PC-3 (cell line): ENCODE results near the gene UBE2L6. TPM values are rescaled to one million over a fixed set of nuclear protein-coding genes. Genes with fewer than 3 reads are reported as not detected.
A peak's percentile ranks its signal among the peaks of the same experiment; 100 is the strongest.

Source experiments
- ATAC-seq: fragments of 200-7000 bp; cut with Tn5 transposase; 2 replicates; pipeline ENCODE4 v1.9.1; 2020; ENCODE audit warnings: mild to moderate bottlenecking, moderate library complexity
- BruUV-seq: library from RNA; stranded (reverse); fragments of 400-500 nt; replicated peaks from 2 replicates; lab custom pipeline; 2021; lab: Mats Ljungman, UMichigan
- CTCF ChIA-PET: fragments of 300-600 bp; sonication (Branson Sonifier 250); formaldehyde crosslinking; loops from one replicate; lab custom pipeline; 2022; ENCODE audit warnings: antibody characterized with exemption; lab: Charles Lee
- POLR2A ChIA-PET: fragments of 300-600 bp; sonication (Branson Sonifier 250); formaldehyde crosslinking; loops from one replicate; lab custom pipeline; 2022; ENCODE audit warnings: antibody characterized with exemption; ENCODE audit not compliant: unreplicated experiment; lab: Charles Lee
- DNase-seq: peaks from one replicate; pipeline ENCODE4 v3.0.0-alpha.2; 2015
- H2AFZ ChIP-seq: fragments of 300-600 bp; sonication (generic); 2 replicates; pipeline ENCODE4 v1.6.0; 2016; ENCODE audit warnings: antibody characterized with exemption, low read length
- H3F3A ChIP-seq: fragments of 300-600 bp; sonication (generic); one replicate; pipeline ENCODE4 v1.6.0; 2017; ENCODE audit warnings: antibody characterized with exemption, low read length, control low read depth, mild to moderate bottlenecking; ENCODE audit not compliant: unreplicated experiment
- H3K27ac ChIP-seq: fragments of 300-600 bp; sonication (generic); 2 replicates; pipeline ENCODE4 v1.5.1; 2016; ENCODE audit warnings: mild to moderate bottlenecking, low read length
- H3K27me3 ChIP-seq: fragments of 300-600 bp; sonication (generic); 2 replicates; pipeline ENCODE4 v1.6.1; 2016; ENCODE audit warnings: low read length, mixed read lengths
- H3K36me3 ChIP-seq: fragments of 300-600 bp; sonication (generic); 2 replicates; pipeline ENCODE4 v1.6.1; 2016; ENCODE audit warnings: low read depth, mixed run types, low read length, mixed read lengths
- H3K4me1 ChIP-seq: fragments of 300-600 bp; sonication (generic); 2 replicates; pipeline ENCODE4 v1.5.1; 2016; ENCODE audit warnings: low read length; ENCODE audit not compliant: insufficient read depth
- H3K4me2 ChIP-seq: fragments of 300-600 bp; sonication (generic); 2 replicates; pipeline ENCODE4 v1.6.0; 2016; ENCODE audit warnings: low read length
- H3K4me3 ChIP-seq: fragments of 300-600 bp; sonication (generic); 2 replicates; pipeline ENCODE4 v1.5.1; 2016; ENCODE audit warnings: mild to moderate bottlenecking, low read length, mixed read lengths
- H3K79me2 ChIP-seq: fragments of 300-600 bp; sonication (generic); 2 replicates; pipeline ENCODE4 v1.6.1; 2017; ENCODE audit warnings: low read length, mixed read lengths
- H3K9ac ChIP-seq: fragments of 300-600 bp; sonication (generic); 2 replicates; pipeline ENCODE4 v1.6.0; 2016; ENCODE audit warnings: mild to moderate bottlenecking, low read length
- H3K9me2 ChIP-seq: fragments of 300-600 bp; sonication (generic); replicated peaks from 2 replicates; pipeline ENCODE4 v1.6.1; 2016; ENCODE audit warnings: mixed run types, low read length, mixed read lengths
- H3K9me3 ChIP-seq: fragments of 300-600 bp; sonication (generic); 2 replicates; pipeline ENCODE4 v1.6.1; 2016; ENCODE audit warnings: low read length, mixed read lengths
- H4K20me1 ChIP-seq: fragments of 300-600 bp; sonication (generic); 2 replicates; pipeline ENCODE4 v1.6.1; 2016; ENCODE audit warnings: low read length, mixed read lengths
- CTCF ChIP-seq: fragments of 300-600 bp; sonication (generic); conservative IDR thresholded peaks from 2 replicates; pipeline ENCODE4 v1.5.1; 2017; ENCODE audit warnings: antibody characterized with exemption, low read depth, mild to moderate bottlenecking, low read length
- EZH2 ChIP-seq: fragments of 300-600 bp; sonication (generic); IDR thresholded peaks from one replicate; pipeline ENCODE4 v1.6.1; 2017; ENCODE audit warnings: antibody characterized with exemption, mild to moderate bottlenecking, low read length; ENCODE audit not compliant: unreplicated experiment
- EZH2phosphoT487 ChIP-seq: fragments of 300-600 bp; sonication (generic); IDR thresholded peaks from 2 replicates; pipeline ENCODE4 v1.6.1; 2018; ENCODE audit warnings: mild to moderate bottlenecking, antibody characterized with exemption, low read length, borderline replicate concordance
- intact Hi-C: fragments of 100-400 bp; cut with micrococcal nuclease; formaldehyde crosslinking; loops from 2 replicates; pipeline ENCODE4 v1.9.0; 2023
- total RNA-seq: library from RNA; depleted of rRNA; stranded (reverse); fragments of >200 nt; gene quantifications from 2 replicates; pipeline ENCODE4 v1.2.3, GENCODE V29; 2014

UBE2L6 gene
- total RNA-seq, 1 experiment from 2014 or later = 16.5 TPM

- no peaks in the 10 kb centered on the region for H4K20me1 ChIP-seq
- H3K79me2 ChIP-seq = peaks cover 25% of the 10 kb centered on the region
- TF ChIP-seq EZH2phosphoT487 (no peak), CTCF (no peak), EZH2 (no peak)
- intact Hi-C loops = loop anchor here (5.0 kb wide), 1 partner anchor 52 kb away; no protein-coding TSS in a partner anchor
- peaks cover 11% of the 10 kb centered on the region; the same call in 1 of the 2 replicates for H3K4me1 ChIP-seq
- no peaks in the 10 kb centered on the region for H3K27me3 ChIP-seq
- H3K9me3 ChIP-seq = no peaks in the 10 kb centered on the region
- H3K36me3 ChIP-seq = peaks cover 12% of the 10 kb centered on the region; the same call in 1 of the 2 replicates
- H3K4me3 ChIP-seq = peak overlapping the region; percentile 83
- H3F3A ChIP-seq = no peaks in the 10 kb centered on the region
- DNase-seq (no peak), ATAC-seq (no peak)
- no peak overlapping the region for H2AFZ ChIP-seq
- BruUV-seq = no TSS peak
- H3K9ac ChIP-seq = no peak overlapping the region
- H3K27ac ChIP-seq = no peak overlapping the region
- H3K4me2 ChIP-seq = peak overlapping the region; percentile 90
- POLR2A ChIA-PET = interaction anchor here (0.6 kb wide), 1 partner anchor 126 kb away, joined by 11 read pairs; no protein-coding TSS in a partner anchor
- CTCF ChIA-PET = interaction anchor here (0.6 kb wide), 1 partner anchor 8 kb away, joined by 3 read pairs; no protein-coding TSS in a partner anchor
- no peaks in the 10 kb centered on the region for H3K9me2 ChIP-seq
These were observed 38.5 kb downstream of the UBE2L6 start for GRCh38 chr11:57529012-57529411.

GRCh38 chr11:57527056-57527631 lies 40.3 kb downstream of the UBE2L6 start:
- ATAC-seq (peak; percentile 8; the same call in 1 of the 2 replicates), DNase-seq (peak; percentile 85)
- Histone ChIP-seq H3K4me2 (no peak overlapping the region), H3K9ac (no peak overlapping the region), H2AFZ (no peak overlapping the region), H3K9me3 (no peaks in the 10 kb centered on the region), H3K27ac (no peak overlapping the region), H3F3A (no peaks in the 10 kb centered on the region), H3K27me3 (no peaks in the 10 kb centered on the region), H3K4me1 (peaks cover 11% of the 10 kb centered on the region; the same call in 1 of the 2 replicates), H3K79me2 (peaks cover 25% of the 10 kb centered on the region), H3K36me3 (peaks cover 12% of the 10 kb centered on the region; the same call in 1 of the 2 replicates), H3K9me2 (no peaks in the 10 kb centered on the region), H3K4me3 (no peak overlapping the region), H4K20me1 (no peaks in the 10 kb centered on the region)
- ChIA-PET POLR2A (interaction anchor here (0.7 kb wide), 1 partner anchor 29 kb away, joined by 5 read pairs; no protein-coding TSS in a partner anchor), CTCF (interaction anchor here (0.5 to 1.4 kb wide), 6 partner anchors 34 to 181 kb away, joined by 3 to 10 read pairs (median 4); no protein-coding TSS in a partner anchor)
- intact Hi-C loops = loop anchor here (1.0 to 5.0 kb wide), 4 partner anchors 34 to 182 kb away; no protein-coding TSS in a partner anchor
- TF ChIP-seq EZH2phosphoT487 (no peak), CTCF (peak; percentile 99)
- no TSS peak for BruUV-seq

- CTCF ChIA-PET = interaction anchor here (0.7 kb wide), 1 partner anchor 30 kb away, joined by 7 read pairs; no protein-coding TSS in a partner anchor
- intact Hi-C loops = no loop called here
These were observed 44.1 kb downstream of the UBE2L6 start for GRCh38 chr11:57523419-57523818.

More at GRCh38 chr11:57523419-57523818, 44.1 kb downstream of the UBE2L6 start:
- H3K9me2 ChIP-seq = no peaks in the 10 kb centered on the region
- no peak overlapping the region for H3K27ac ChIP-seq
- H3K79me2 ChIP-seq = peaks cover 3% of the 10 kb centered on the region; the same call in 1 of the 2 replicates
- no peaks in the 10 kb centered on the region for H3K9me3 ChIP-seq
- H3K36me3 ChIP-seq = 0 out of 2 replicates have a peak, but pooled peaks cover 8% of the 10 kb centered on the region
- no peaks in the 10 kb centered on the region for H3F3A ChIP-seq
- TF ChIP-seq EZH2 (no peak), EZH2phosphoT487 (no peak), CTCF (no peak)
- ATAC-seq = no peak
- no peak overlapping the region for H3K4me3 ChIP-seq
- no peak overlapping the region for H3K9ac ChIP-seq
- POLR2A ChIA-PET = no interaction called here
- no peak overlapping the region for H3K4me2 ChIP-seq
- DNase-seq = no peak
- BruUV-seq = no TSS peak
- no peaks in the 10 kb centered on the region for H3K4me1 ChIP-seq
- no peaks in the 10 kb centered on the region for H3K27me3 ChIP-seq
- no peak overlapping the region for H2AFZ ChIP-seq
- no peaks in the 10 kb centered on the region for H4K20me1 ChIP-seq
